ENCODE measurements around the gene TLR9. TPM values are rescaled to one million over a fixed set of nuclear protein-coding genes. Genes with fewer than 3 reads are reported as not detected.

TLR9 gene
- total RNA-seq, 1 donor from 2014 or later: 0.50 TPM

DNA sequence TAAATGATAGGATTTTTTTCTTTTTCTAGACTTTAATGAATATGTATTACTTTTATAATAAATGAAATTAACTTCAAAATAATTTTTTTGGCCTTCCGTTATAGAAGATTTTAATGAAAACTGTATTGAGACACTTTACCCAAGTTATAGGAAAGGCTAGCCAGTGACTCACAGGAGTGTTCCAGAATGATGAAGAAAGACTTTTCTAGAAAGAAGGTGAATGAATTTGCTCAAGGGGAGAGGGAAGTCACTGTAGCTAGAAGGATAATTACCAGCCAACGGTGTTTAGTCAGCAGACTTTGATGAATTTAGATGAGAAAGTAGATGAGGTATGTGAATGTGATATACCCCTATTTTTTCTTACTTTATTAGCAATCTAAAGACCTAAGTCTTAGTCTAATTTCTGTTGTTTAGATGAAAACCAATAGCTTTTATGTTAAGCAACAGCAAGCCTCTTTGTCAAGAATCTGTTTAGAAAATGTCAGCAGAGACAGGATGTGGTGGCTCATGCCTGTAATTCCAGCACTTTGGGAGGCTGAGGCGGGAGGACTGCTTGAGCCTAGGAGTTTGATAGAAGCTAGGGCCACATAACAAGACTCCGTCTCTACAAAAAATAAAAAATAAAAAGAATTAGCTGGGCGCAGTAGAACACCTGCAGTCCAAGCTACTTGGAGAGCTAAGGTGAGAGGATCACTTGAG is 24.3 kb downstream of the TLR9 start:
- H3K36me3 Mint-ChIP-seq (ENCODE audit: low read depth): peaks cover 74% of the 10 kb centered on the region
- peaks cover 63% of the 10 kb centered on the region for H3K4me1 Mint-ChIP-seq (ENCODE audit: low read depth)

GRCh38 chr3:52198643-52199608 is 26.5 kb downstream of the TLR9 start:
- intact Hi-C loops (cut with micrococcal nuclease): loop anchor here (1.0 to 5.0 kb wide), 3 partner anchors 45 to 202 kb away; partner anchors contain the start of genes DUSP7, POC1A and RPL29
- no peak for DNase-seq (ENCODE audit: low spot score)
- Mint-ChIP-seq H3K27ac (peak overlapping the region; percentile 88), H3K9me3 (no peaks in the 10 kb centered on the region), H3K4me3 (ENCODE audit: low read depth) (peak overlapping the region; percentile 99), H3K36me3 (ENCODE audit: low read depth) (peaks cover 52% of the 10 kb centered on the region), H3K4me1 (ENCODE audit: low read depth) (peaks cover 54% of the 10 kb centered on the region), H3K27me3 (ENCODE audit: low read depth) (no peaks in the 10 kb centered on the region)

More for the DNA sequence above, 24.3 kb downstream of the TLR9 start:
- H3K9me3 Mint-ChIP-seq: no peaks in the 10 kb centered on the region
- no peak overlapping the region for H3K4me3 Mint-ChIP-seq (ENCODE audit: low read depth)
- no peaks in the 10 kb centered on the region for H3K27me3 Mint-ChIP-seq (ENCODE audit: low read depth)
- peak overlapping the region; percentile 55 for H3K27ac Mint-ChIP-seq
- intact Hi-C loops (cut with micrococcal nuclease): no loop called here
- no peak for DNase-seq (ENCODE audit: low spot score)

GRCh38 chr3:52197842-52198625 is 27.4 kb downstream of the TLR9 start, which contains the start of gene ALAS1:
TSS of gene ALAS1 (plus strand) at chr3:52198160. CDS start at chr3:52199242, 1,082 bp downstream.
- peak; percentile 94 for DNase-seq (ENCODE audit: low spot score)
- Mint-ChIP-seq H3K27me3 (ENCODE audit: low read depth) (no peaks in the 10 kb centered on the region), H3K36me3 (ENCODE audit: low read depth) (peaks cover 44% of the 10 kb centered on the region), H3K4me3 (ENCODE audit: low read depth) (peak within 1 kb of the TSS; percentile 99), H3K4me1 (ENCODE audit: low read depth) (peaks cover 48% of the 10 kb centered on the region), H3K9me3 (no peaks in the 10 kb centered on the region), H3K27ac (peak within 1 kb of the TSS; percentile 88)
- intact Hi-C loops (cut with micrococcal nuclease): loop anchor here (1.0 to 5.0 kb wide), 3 partner anchors 44 to 201 kb away; partner anchors contain the start of genes DUSP7, POC1A and RPL29

DNA sequence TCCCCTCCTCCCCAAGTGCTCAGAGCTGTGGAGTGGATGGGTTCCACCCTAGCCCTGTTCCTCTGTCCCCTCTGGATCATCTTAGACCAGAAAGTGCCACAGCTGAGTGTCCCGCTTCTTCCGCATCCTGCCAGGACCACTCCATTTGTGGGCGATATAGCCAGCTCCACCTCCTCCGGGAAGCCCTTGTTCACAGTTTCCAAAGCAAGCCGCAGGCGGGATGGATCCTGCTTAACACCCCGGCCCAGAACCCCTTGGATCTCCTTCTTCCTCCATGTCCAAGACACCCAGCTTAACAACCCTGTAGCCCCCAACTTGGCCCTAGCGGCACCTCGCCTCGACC is 28.0 kb downstream of the TLR9 start:
- no peaks in the 10 kb centered on the region for H3K27me3 Mint-ChIP-seq (ENCODE audit: low read depth)
- peak overlapping the region; percentile 83 for H3K27ac Mint-ChIP-seq
- H3K4me1 Mint-ChIP-seq (ENCODE audit: low read depth): peaks cover 46% of the 10 kb centered on the region
- H3K36me3 Mint-ChIP-seq (ENCODE audit: low read depth): peaks cover 39% of the 10 kb centered on the region
- intact Hi-C loops (cut with micrococcal nuclease): loop anchor here (5.0 kb wide), 1 partner anchor 200 kb away; the partner anchor contains the start of gene RPL29
- H3K9me3 Mint-ChIP-seq: no peaks in the 10 kb centered on the region
- DNase-seq (ENCODE audit: low spot score): no peak
- peak overlapping the region; percentile 99 for H3K4me3 Mint-ChIP-seq (ENCODE audit: low read depth)

- intact Hi-C loops (cut with micrococcal nuclease): loop anchor here (5.0 kb wide), 1 partner anchor 200 kb away; the partner anchor contains the start of gene RPL29
- Mint-ChIP-seq H3K27ac (peak overlapping the region; percentile 24), H3K36me3 (ENCODE audit: low read depth) (peaks cover 34% of the 10 kb centered on the region), H3K9me3 (no peaks in the 10 kb centered on the region), H3K4me1 (ENCODE audit: low read depth) (peaks cover 42% of the 10 kb centered on the region), H3K4me3 (ENCODE audit: low read depth) (no peak overlapping the region), H3K27me3 (ENCODE audit: low read depth) (no peaks in the 10 kb centered on the region)
- no peak for DNase-seq (ENCODE audit: low spot score)
Observed at GRCh38 chr3:52196977-52197376, 28.5 kb downstream of the TLR9 start.

- no peak overlapping the region for H3K4me3 Mint-ChIP-seq (ENCODE audit: low read depth)
Observed at GRCh38 chr3:52195823-52196331, 29.6 kb downstream of the TLR9 start.

DNA sequence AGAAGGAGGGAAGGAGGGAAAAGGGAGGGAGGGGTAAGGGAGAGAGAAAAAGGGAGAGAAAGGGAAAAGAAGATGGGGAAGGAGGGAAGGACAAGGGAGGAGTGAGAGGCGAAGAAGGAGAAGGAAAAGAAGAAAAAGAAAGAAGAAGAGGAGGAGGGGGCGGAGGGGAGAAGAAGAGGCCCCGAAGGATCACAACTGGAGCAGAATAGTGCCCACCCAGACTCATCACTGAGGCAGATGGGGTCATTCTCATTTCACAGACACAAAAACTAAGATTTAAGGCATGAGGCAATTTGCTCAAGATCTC is 30.2 kb downstream of the TLR9 start:
- H3K4me3 Mint-ChIP-seq (ENCODE audit: low read depth): no peak overlapping the region
- H3K4me1 Mint-ChIP-seq (ENCODE audit: low read depth): peaks cover 31% of the 10 kb centered on the region
- peaks cover 19% of the 10 kb centered on the region for H3K36me3 Mint-ChIP-seq (ENCODE audit: low read depth)
- DNase-seq (ENCODE audit: low spot score): no peak
- H3K9me3 Mint-ChIP-seq: no peaks in the 10 kb centered on the region
- H3K27ac Mint-ChIP-seq: no peak overlapping the region
- intact Hi-C loops (cut with micrococcal nuclease): loop anchor here (5.0 kb wide), 1 partner anchor 198 kb away; the partner anchor contains the start of gene RPL29
- no peaks in the 10 kb centered on the region for H3K27me3 Mint-ChIP-seq (ENCODE audit: low read depth)

More at GRCh38 chr3:52195823-52196331, 29.6 kb downstream of the TLR9 start:
- Mint-ChIP-seq H3K9me3 (no peaks in the 10 kb centered on the region), H3K4me1 (ENCODE audit: low read depth) (peaks cover 33% of the 10 kb centered on the region), H3K27me3 (ENCODE audit: low read depth) (no peaks in the 10 kb centered on the region), H3K36me3 (ENCODE audit: low read depth) (peaks cover 23% of the 10 kb centered on the region), H3K27ac (no peak overlapping the region)
- DNase-seq (ENCODE audit: low spot score): no peak
- intact Hi-C loops (cut with micrococcal nuclease): loop anchor here (5.0 kb wide), 1 partner anchor 199 kb away; the partner anchor contains the start of gene RPL29

- Mint-ChIP-seq H3K27me3 (ENCODE audit: low read depth) (no peaks in the 10 kb centered on the region), H3K9me3 (no peaks in the 10 kb centered on the region), H3K36me3 (ENCODE audit: low read depth) (peaks cover 14% of the 10 kb centered on the region), H3K4me1 (ENCODE audit: low read depth) (peaks cover 32% of the 10 kb centered on the region), H3K27ac (no peak overlapping the region), H3K4me3 (ENCODE audit: low read depth) (no peak overlapping the region)
- intact Hi-C loops (cut with micrococcal nuclease): loop anchor here (5.0 kb wide), 1 partner anchor 197 kb away; the partner anchor contains the start of gene RPL29
- DNase-seq (ENCODE audit: low spot score): no peak
Observed at GRCh38 chr3:52194485-52195290, 30.8 kb downstream of the TLR9 start.

GRCh38 chr3:52193065-52193464 is 32.4 kb downstream of the TLR9 start:
- Mint-ChIP-seq H3K27ac (no peak overlapping the region), H3K4me1 (ENCODE audit: low read depth) (peaks cover 36% of the 10 kb centered on the region), H3K4me3 (ENCODE audit: low read depth) (no peak overlapping the region), H3K36me3 (ENCODE audit: low read depth) (no peaks in the 10 kb centered on the region), H3K27me3 (ENCODE audit: low read depth) (no peaks in the 10 kb centered on the region), H3K9me3 (no peaks in the 10 kb centered on the region)
- DNase-seq (ENCODE audit: low spot score): no peak
- intact Hi-C loops (cut with micrococcal nuclease): no loop called here

DNA sequence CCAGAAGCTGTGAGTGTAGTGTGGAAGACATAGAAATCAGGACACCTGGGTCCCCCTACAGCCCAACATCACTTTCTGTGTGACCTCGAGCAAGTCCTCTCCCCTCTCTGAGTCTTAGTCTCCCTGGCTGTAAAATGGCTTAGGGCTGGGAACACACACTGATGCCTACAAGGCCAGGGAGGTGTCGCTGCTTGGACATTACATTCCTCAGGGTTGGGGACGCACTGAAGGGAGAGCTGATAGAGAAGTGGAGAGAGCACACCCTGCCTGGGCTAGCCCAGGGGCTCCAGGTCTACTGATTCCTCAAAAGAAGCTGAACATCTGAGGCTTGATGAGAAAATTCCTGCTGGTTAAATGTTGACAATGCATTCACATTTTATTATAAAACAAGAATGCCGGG is 33.8 kb downstream of the TLR9 start:
- no peak overlapping the region for H3K27ac Mint-ChIP-seq
- no peak overlapping the region for H3K4me3 Mint-ChIP-seq (ENCODE audit: low read depth)
- intact Hi-C loops (cut with micrococcal nuclease): no loop called here
- H3K9me3 Mint-ChIP-seq: no peaks in the 10 kb centered on the region
- peaks cover 26% of the 10 kb centered on the region for H3K4me1 Mint-ChIP-seq (ENCODE audit: low read depth)
- DNase-seq (ENCODE audit: low spot score): no peak
- no peaks in the 10 kb centered on the region for H3K36me3 Mint-ChIP-seq (ENCODE audit: low read depth)
- H3K27me3 Mint-ChIP-seq (ENCODE audit: low read depth): no peaks in the 10 kb centered on the region

DNA sequence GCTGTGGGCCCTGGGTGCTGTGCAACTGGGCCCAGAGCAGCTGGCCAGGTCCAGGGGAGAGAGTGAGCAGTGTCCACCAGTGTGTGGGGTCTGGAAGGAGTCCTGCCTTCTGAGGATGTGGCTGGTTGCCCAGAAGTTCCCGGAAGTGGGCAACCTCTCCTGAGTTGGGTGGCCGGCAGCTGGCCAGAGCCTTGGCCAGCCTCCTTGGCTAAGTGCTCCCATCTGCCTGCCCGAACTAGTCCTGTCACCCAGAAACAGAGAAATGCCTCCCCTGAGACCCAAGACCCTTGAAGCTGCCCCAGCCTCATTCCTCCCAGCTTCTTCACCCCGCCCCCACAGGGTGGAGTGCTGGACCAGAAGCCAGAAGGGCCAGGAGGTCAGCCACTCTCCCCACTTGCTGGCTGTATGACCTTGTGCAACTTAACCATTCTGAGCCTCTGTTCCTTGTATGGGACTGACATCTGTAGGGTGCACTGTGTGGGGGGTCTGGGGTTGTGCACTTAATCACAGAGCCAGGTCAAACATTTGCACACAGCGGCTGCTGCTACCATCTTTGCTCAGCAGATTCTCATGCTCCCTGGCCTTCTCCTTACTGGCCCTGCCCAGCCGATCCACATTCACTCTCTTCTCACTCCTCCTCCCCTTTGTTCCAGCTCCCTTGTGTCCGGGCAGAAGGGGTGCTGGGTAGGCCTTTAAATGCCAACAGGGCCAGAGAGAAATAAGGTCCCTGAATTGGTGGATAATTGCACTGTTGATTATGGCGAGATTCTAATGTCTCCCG is 35.0 kb downstream of the TLR9 start:
- Mint-ChIP-seq H3K4me1 (ENCODE audit: low read depth) (peaks cover 16% of the 10 kb centered on the region), H3K36me3 (ENCODE audit: low read depth) (no peaks in the 10 kb centered on the region), H3K9me3 (no peaks in the 10 kb centered on the region), H3K4me3 (ENCODE audit: low read depth) (no peak overlapping the region), H3K27ac (no peak overlapping the region), H3K27me3 (ENCODE audit: low read depth) (no peaks in the 10 kb centered on the region)
- intact Hi-C loops (cut with micrococcal nuclease): no loop called here
- DNase-seq (ENCODE audit: low spot score): no peak
